Transverse colon (tissue), 4 donors: Measurements from ENCODE around the gene RTTN. TPM values are rescaled to one million over a fixed set of nuclear protein-coding genes. Genes with fewer than 3 reads are reported as not detected.

Experiments
- DNase-seq: peaks from one replicate; pipeline ENCODE4 v3.0.0-alpha.2; 2019
- H3K27ac ChIP-seq, 4 donors: fragments of 200-600 bp; sonication (generic); 2 replicates each; pipeline ENCODE4 v1.5.1; 2016 to 2018; ENCODE audit warnings: inconsistent platforms in 4 of 4
- H3K27me3 ChIP-seq: fragments of 200-600 bp; sonication (generic); 2 replicates; pipeline ENCODE4 v1.5.1; 2017; ENCODE audit warnings: inconsistent platforms
- H3K36me3 ChIP-seq, 4 donors: fragments of 200-600 bp; sonication (generic); 2 replicates each; pipeline ENCODE4 v1.5.1; 2017 to 2019; ENCODE audit warnings: inconsistent platforms in 4 of 4
- H3K4me1 ChIP-seq, 4 donors: fragments of 200-600 bp; sonication (generic); 2 replicates each; pipeline ENCODE4 v1.5.1; 2017 to 2020; ENCODE audit warnings: inconsistent platforms in 4 of 4
- H3K4me3 ChIP-seq, 4 donors: fragments of 200-600 bp; sonication (generic); 1 replicate in 1 of 4; 2 replicates in 3 of 4; pipeline versions ENCODE4 v1.5.1 to v1.6.1; 2017 to 2019; ENCODE audit warnings: inconsistent platforms in 4 of 4
- H3K9me3 ChIP-seq, 2 donors: fragments of 200-600 bp; sonication (generic); 2 replicates each; pipeline ENCODE4 v1.5.1; 2017 to 2019; ENCODE audit warnings: inconsistent platforms in 2 of 2
- EP300 ChIP-seq: sonication (generic); formaldehyde crosslinking; IDR thresholded peaks from one replicate; pipeline ENCODE4 v1.6.1; 2017; ENCODE audit warnings: antibody characterized with exemption, low read depth
- POLR2A ChIP-seq: fragments of 450-650 bp; IDR thresholded peaks from one replicate; pipeline ENCODE4 v1.6.1; 2016; ENCODE audit warnings: antibody characterized with exemption, mild to moderate bottlenecking, moderate library complexity
- POLR2AphosphoS5 ChIP-seq, 3 donors: sonication (generic); formaldehyde crosslinking; IDR thresholded peaks; one replicate each; pipeline ENCODE4 v1.6.1; 2016; ENCODE audit warnings: antibody characterized with exemption in 3 of 3
- WGBS, 2 donors: methylation state at CpG; one replicate each; pipeline ENCODE4 v1.1.5; 2018; ENCODE audit warnings: low coverage in 1 of 2; 5-methylcytosine and 5-hydroxymethylcytosine counted together
- in situ Hi-C, 4 donors: fragments of 200-750 bp; cut with MboI; loops; one replicate each; pipeline versions ENCODE4 v1.15.0 to v1.15.1; 2017; ENCODE audit warnings: low sequenced_read_pairs in 3 of 4, low pct_ligation_motif_present in 1 of 4, low pct_unique_long_range_greater_than_20kb in 1 of 4
- intact Hi-C: fragments of 100-400 bp; cut with DNase I; formaldehyde crosslinking; loops from one replicate; pipeline ENCODE4 v1.15.1; 2023; ENCODE audit warnings: low total_unique reads
- total RNA-seq, 4 donors: library from RNA; depleted of rRNA; stranded (reverse); fragments of >200 nt; gene quantifications; one replicate each; pipeline ENCODE4 v1.1.0, GENCODE V29; 2016
- TF ChIP-seq, protein P1 (sequence below), 5 experiments: fragments of 200-600 bp in 3 of 5; fragments of 450-650 bp in 2 of 5; sonication (generic) in 3 of 5; IDR thresholded peaks; 1 replicate in 2 of 5; 2 replicates in 3 of 5; pipeline ENCODE4 v1.5.1; 2016 to 2017; ENCODE audit warnings: antibody characterized with exemption in 5 of 5, inconsistent platforms in 3 of 5, mild to moderate bottlenecking in 2 of 5, moderate library complexity in 1 of 5

RTTN gene
- total RNA-seq, 4 donors from 2014 or later, result 9.7 to 18.7 (median 13.1) TPM

DNA sequence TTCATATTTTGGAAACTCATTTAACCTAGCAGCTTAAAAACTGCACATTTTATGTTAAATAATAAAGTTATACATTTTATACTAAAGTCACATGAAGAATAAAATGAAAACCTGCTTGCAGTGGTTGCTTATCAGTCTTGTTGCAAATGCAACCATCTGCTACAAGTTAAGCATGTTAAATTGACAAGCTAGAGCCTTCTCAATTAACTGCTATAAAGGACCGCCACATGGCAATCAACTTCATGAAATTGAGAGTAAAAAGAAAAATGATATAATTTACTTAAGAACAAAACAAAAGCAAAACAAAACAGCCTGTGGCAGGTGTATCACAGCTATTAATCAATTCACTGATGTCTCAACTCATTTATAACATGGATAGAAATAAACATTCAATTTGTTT is 78.7 kb downstream of the RTTN start:
- in situ Hi-C loops (no loop called here), intact Hi-C loops (no loop called here)
- WGBS, 2 donors, result 89 to 100% methylated on average over 1 of the region's 1 CpG
- H3K9me3 ChIP-seq, result no peaks in the 10 kb centered on the region
- no peak overlapping the region for H3K4me3 ChIP-seq
- peaks cover 0 to 5% (median 0%) of the 10 kb centered on the region in 4 donors for H3K36me3 ChIP-seq
- DNase-seq, result no peak
- no peaks in the 10 kb centered on the region for H3K27me3 ChIP-seq
- H3K27ac ChIP-seq, result no peak overlapping the region
- peaks cover 0 to 8% (median 0%) of the 10 kb centered on the region in 4 donors for H3K4me1 ChIP-seq
- TF ChIP-seq EP300 (no peak), POLR2A (no peak), POLR2AphosphoS5 (IDR thresholded peaks at IDR 0.05) (no peak)
- TF ChIP-seq, protein P1, sequence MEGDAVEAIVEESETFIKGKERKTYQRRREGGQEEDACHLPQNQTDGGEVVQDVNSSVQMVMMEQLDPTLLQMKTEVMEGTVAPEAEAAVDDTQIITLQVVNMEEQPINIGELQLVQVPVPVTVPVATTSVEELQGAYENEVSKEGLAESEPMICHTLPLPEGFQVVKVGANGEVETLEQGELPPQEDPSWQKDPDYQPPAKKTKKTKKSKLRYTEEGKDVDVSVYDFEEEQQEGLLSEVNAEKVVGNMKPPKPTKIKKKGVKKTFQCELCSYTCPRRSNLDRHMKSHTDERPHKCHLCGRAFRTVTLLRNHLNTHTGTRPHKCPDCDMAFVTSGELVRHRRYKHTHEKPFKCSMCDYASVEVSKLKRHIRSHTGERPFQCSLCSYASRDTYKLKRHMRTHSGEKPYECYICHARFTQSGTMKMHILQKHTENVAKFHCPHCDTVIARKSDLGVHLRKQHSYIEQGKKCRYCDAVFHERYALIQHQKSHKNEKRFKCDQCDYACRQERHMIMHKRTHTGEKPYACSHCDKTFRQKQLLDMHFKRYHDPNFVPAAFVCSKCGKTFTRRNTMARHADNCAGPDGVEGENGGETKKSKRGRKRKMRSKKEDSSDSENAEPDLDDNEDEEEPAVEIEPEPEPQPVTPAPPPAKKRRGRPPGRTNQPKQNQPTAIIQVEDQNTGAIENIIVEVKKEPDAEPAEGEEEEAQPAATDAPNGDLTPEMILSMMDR (IDR thresholded peaks at IDR 0.05), result no peak

DNA sequence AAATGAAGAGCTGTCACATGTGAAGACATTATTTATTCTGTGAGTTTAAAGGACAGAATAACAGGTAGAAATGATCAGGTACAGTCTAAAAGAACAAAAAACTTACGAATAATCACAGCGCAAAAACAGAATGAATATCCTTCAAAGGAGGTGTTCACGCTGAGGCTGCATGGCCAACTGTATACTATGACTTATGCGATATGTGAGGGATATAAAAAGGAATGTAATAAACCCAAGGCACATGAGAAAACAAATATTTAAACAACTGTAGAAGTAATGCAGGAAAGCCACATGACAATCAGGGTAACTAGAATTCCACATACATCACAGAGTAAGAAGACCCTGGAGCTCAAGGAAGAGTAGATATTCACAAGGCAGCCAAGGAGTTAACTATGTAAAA is 81.3 kb downstream of the RTTN start:
- in situ Hi-C loops, result no loop called here
- Histone ChIP-seq H3K27me3 (no peaks in the 10 kb centered on the region), H3K9me3 (no peaks in the 10 kb centered on the region), H3K4me3 (no peak overlapping the region), H3K4me1 (peaks cover 0 to 8% (median 0%) of the 10 kb centered on the region in 4 donors), H3K36me3 (peaks cover 0 to 10% (median 0%) of the 10 kb centered on the region in 4 donors), H3K27ac (no peak overlapping the region)
- intact Hi-C loops, result no loop called here
- DNase-seq, result no peak
- 48 to 66% methylated on average over 4 of the region's 4 CpGs for WGBS, 2 donors
- TF ChIP-seq EP300, result no peak
- no peak for TF ChIP-seq POLR2AphosphoS5 (IDR thresholded peaks at IDR 0.05)
- TF ChIP-seq POLR2A, result no peak
- TF ChIP-seq, protein P1 (IDR thresholded peaks at IDR 0.05), result no peak

- H3K9me3 ChIP-seq, result no peaks in the 10 kb centered on the region
- in situ Hi-C loops (no loop called here), intact Hi-C loops (no loop called here)
- H3K4me3 ChIP-seq, result no peak overlapping the region
- no peak for DNase-seq
- H3K27ac ChIP-seq, result no peak overlapping the region
- no peaks in the 10 kb centered on the region for H3K27me3 ChIP-seq
- peaks cover 0 to 8% (median 0%) of the 10 kb centered on the region in 4 donors for H3K4me1 ChIP-seq
- H3K36me3 ChIP-seq, result peaks cover 0 to 15% (median 0%) of the 10 kb centered on the region in 4 donors
- TF ChIP-seq POLR2A (no peak), POLR2AphosphoS5 (IDR thresholded peaks at IDR 0.05) (no peak), EP300 (no peak)
- TF ChIP-seq, protein P1 (IDR thresholded peaks at IDR 0.05), result no peak
- WGBS, 2 donors, result 83 to 84% methylated on average over 3 of the region's 3 CpGs
Measured at GRCh38 chr18:70121842-70122241, 83.6 kb downstream of the RTTN start.

DNA sequence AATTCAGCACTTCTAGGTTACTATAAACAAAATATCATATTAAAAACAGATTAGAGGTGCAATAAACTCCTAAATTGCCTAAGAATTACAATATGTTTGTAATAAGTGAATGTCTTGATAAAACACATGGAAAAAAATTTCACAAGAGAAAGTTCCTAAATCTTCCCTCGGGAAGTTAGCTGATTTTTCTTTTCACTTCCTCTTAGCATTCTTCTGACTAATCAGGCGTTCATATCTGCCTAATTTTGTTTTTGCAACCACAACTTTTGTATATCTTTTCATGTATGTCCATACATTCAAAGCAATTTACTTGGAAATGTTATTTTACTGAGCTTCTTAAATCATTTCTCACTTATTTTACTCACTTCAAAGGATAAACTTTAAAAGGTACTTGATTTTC is 88.5 kb downstream of the RTTN start:
- no peak overlapping the region for H3K27ac ChIP-seq
- 61 to 68% methylated on average over 2 of the region's 2 CpGs for WGBS, 2 donors
- no peaks in the 10 kb centered on the region for H3K4me1 ChIP-seq
- H3K9me3 ChIP-seq, result no peaks in the 10 kb centered on the region
- DNase-seq, result no peak
- in situ Hi-C loops (no loop called here), intact Hi-C loops (no loop called here)
- peaks cover 0 to 10% (median 0%) of the 10 kb centered on the region in 4 donors for H3K36me3 ChIP-seq
- no peaks in the 10 kb centered on the region for H3K27me3 ChIP-seq
- no peak overlapping the region for H3K4me3 ChIP-seq
- TF ChIP-seq, protein P1 (IDR thresholded peaks at IDR 0.05), result no peak
- TF ChIP-seq POLR2AphosphoS5 (IDR thresholded peaks at IDR 0.05) (no peak), EP300 (no peak), POLR2A (no peak)
